H1 (cell line): ENCODE measurements around the gene ASTN2.

Source experiments
- CTCF ChIP-seq, 3 experiments: IDR thresholded peaks; 1 replicate in 2 of 3; 2 replicates in 1 of 3; pipeline versions ENCODE4 v1.5.1 to v1.6.1; 2011; ENCODE audit warnings: low read length in 3 of 3, mild to moderate bottlenecking in 3 of 3, inconsistent platforms in 2 of 3, low read depth in 1 of 3, moderate library complexity in 1 of 3; ENCODE audit not compliant: insufficient read depth in 1 of 3; ENCODE audit errors: control extremely low read depth in 1 of 3
- POLR2A ChIP-seq, 2 experiments: IDR thresholded peaks; 1 replicate in 1 of 2; 2 replicates in 1 of 2; pipeline ENCODE4 v1.6.1; 2011; ENCODE audit warnings: low read depth in 2 of 2, low read length in 2 of 2, mild to moderate bottlenecking in 2 of 2; ENCODE audit errors: control extremely low read depth in 1 of 2
- RXRA ChIP-seq: IDR thresholded peaks from 2 replicates; pipeline ENCODE4 v1.6.1; 2011; ENCODE audit warnings: low read depth, mild to moderate bottlenecking, low read length, moderate library complexity; ENCODE audit not compliant: insufficient read depth

DNA sequence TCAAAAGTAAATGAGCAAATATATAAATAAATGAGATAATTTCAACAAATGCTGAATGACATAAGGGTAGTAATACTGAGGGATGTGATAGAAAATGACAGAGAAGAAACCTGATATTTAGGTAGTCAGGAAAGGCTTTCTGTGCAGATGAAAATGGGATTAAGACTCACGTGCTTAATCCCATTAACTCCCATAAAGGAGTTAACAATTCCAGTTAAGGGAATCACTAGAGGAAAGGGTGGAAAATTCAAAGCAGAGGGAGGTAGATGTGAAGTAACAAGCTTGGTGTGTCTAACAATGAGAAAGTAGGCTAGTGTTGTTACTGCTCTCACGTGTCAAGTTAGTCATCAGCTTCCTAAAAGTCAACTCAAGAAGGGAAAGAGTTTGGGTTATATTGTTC is 818.2 kb downstream of the ASTN2 start:
- TF ChIP-seq POLR2A (IDR thresholded peaks at IDR 0.05; ENCODE audit: control extremely low read depth in 1 of 2, low read depth in 2 of 2, low read length in 2 of 2) (no peak), RXRA (no peak), CTCF (IDR thresholded peaks at IDR 0.05; ENCODE audit: control extremely low read depth in 1 of 3, insufficient read depth in 1 of 3, low read depth in 1 of 3, low read length in 3 of 3) (no peak)
